Measurements from ENCODE around the gene IFNA13. TPM values are rescaled to one million over a fixed set of nuclear protein-coding genes. Genes with fewer than 3 reads are reported as not detected.

IFNA13 gene
- total RNA-seq, 2 experiments from 2014 or later: not detected

DNA sequence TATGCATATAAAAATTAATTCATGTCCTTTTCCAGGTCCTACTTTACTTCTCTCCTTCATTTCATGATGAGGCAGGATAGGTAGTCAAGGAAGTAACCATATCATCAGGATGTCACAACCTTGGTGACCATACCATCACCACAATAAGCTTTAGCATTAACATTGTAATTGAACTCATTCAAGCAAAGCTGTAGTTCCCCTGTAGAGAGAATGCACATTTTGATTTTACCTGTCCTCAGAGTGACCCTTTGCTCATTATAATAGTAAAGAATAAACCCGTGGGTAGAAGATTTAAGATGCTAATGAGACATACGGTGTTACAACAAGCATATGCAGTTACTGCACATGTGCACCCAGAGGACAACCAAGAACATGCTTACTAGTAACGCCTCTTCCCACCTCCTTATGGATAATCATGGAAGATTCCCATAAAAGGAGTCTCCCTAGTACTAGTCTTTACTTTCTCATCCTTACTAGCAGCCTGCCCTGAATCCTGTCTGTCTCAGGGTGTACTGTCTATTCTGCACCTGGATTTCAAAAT is 19.4 kb downstream of the IFNA13 start:
- H3K4me1 ChIP-seq (ENCODE audit: insufficient read depth, low read length, poor library complexity, severe bottlenecking): no peaks in the 10 kb centered on the region
- no peak for DNase-seq (ENCODE audit: low spot score)
- H3K4me3 ChIP-seq (ENCODE audit: low read depth, low read length, poor library complexity, severe bottlenecking): no peak overlapping the region
- ChIA-PET POLR2A (no interaction called here), CTCF (ENCODE audit: unreplicated experiment) (no interaction called here)
- TF ChIP-seq, protein P1, sequence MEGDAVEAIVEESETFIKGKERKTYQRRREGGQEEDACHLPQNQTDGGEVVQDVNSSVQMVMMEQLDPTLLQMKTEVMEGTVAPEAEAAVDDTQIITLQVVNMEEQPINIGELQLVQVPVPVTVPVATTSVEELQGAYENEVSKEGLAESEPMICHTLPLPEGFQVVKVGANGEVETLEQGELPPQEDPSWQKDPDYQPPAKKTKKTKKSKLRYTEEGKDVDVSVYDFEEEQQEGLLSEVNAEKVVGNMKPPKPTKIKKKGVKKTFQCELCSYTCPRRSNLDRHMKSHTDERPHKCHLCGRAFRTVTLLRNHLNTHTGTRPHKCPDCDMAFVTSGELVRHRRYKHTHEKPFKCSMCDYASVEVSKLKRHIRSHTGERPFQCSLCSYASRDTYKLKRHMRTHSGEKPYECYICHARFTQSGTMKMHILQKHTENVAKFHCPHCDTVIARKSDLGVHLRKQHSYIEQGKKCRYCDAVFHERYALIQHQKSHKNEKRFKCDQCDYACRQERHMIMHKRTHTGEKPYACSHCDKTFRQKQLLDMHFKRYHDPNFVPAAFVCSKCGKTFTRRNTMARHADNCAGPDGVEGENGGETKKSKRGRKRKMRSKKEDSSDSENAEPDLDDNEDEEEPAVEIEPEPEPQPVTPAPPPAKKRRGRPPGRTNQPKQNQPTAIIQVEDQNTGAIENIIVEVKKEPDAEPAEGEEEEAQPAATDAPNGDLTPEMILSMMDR (conservative IDR thresholded peaks at IDR 0.05; ENCODE audit: low read length): no peak
- TF ChIP-seq EZH2phosphoT487 (IDR thresholded peaks at IDR 0.05; ENCODE audit: borderline replicate concordance, low read depth, low read length): no peak
- no peaks in the 10 kb centered on the region for H4K20me1 ChIP-seq (ENCODE audit: insufficient read depth, low read length)
- no peaks in the 10 kb centered on the region for H3K36me3 ChIP-seq (ENCODE audit: insufficient read depth, low read length)
- no TSS peak for BruUV-seq (replicated peaks)
- H3K27ac ChIP-seq (ENCODE audit: low read depth, low read length, poor library complexity, severe bottlenecking): no peak overlapping the region
- intact Hi-C loops (cut with micrococcal nuclease; ENCODE audit: unreplicated experiment): no loop called here
- H3K9me2 ChIP-seq (ENCODE audit: insufficient read depth, low read length): no peaks in the 10 kb centered on the region
- no peaks in the 10 kb centered on the region for H3K79me2 ChIP-seq (ENCODE audit: insufficient read depth, low read depth, low read length)
- H3K9me3 ChIP-seq (ENCODE audit: low read length): peaks cover 7% of the 10 kb centered on the region; the same call in 1 of the 2 replicates
- no peak overlapping the region for H2AFZ ChIP-seq (ENCODE audit: low read length)
- no peak overlapping the region for H3K4me2 ChIP-seq (ENCODE audit: low read length)

DNA sequence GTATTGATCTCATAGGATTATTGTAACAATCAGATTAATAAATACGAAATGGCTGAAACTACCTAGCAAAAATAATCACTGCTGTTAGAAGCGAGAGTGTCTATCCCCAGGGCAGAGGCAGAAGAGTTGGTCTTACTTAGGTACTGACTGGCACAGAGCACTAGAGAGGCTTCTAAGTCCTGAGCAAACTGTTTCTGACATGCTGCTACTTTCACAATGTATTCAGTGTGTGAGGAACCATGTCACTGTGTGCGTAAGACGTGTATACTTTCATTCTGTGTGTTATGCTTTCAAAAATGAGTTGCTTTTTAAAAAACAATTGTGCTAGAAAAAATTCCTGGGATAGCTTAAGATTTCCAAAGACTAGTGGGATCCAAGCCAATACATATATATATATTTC is 27.1 kb downstream of the IFNA13 start:
- BruUV-seq (replicated peaks): no TSS peak
- no peak overlapping the region for H3K27ac ChIP-seq (ENCODE audit: low read depth, low read length, poor library complexity, severe bottlenecking)
- no peak overlapping the region for H3K4me2 ChIP-seq (ENCODE audit: low read length)
- no peak overlapping the region for H2AFZ ChIP-seq (ENCODE audit: low read length)
- POLR2A ChIA-PET: no interaction called here
- no peak for TF ChIP-seq EZH2phosphoT487 (IDR thresholded peaks at IDR 0.05; ENCODE audit: borderline replicate concordance, low read depth, low read length)
- TF ChIP-seq, protein P1 (conservative IDR thresholded peaks at IDR 0.05; ENCODE audit: low read length): no peak
- H3K9me3 ChIP-seq (ENCODE audit: low read length): peaks cover 6% of the 10 kb centered on the region; the same call in 1 of the 2 replicates
- intact Hi-C loops (cut with micrococcal nuclease; ENCODE audit: unreplicated experiment): no loop called here
- H3K79me2 ChIP-seq (ENCODE audit: insufficient read depth, low read depth, low read length): peaks cover 1% of the 10 kb centered on the region; the same call in 1 of the 2 replicates
- H3K4me3 ChIP-seq (ENCODE audit: low read depth, low read length, poor library complexity, severe bottlenecking): no peak overlapping the region
- no peaks in the 10 kb centered on the region for H3K9me2 ChIP-seq (ENCODE audit: insufficient read depth, low read length)
- CTCF ChIA-PET (ENCODE audit: unreplicated experiment): no interaction called here
- no peak for DNase-seq (ENCODE audit: low spot score)
- no peaks in the 10 kb centered on the region for H3K36me3 ChIP-seq (ENCODE audit: insufficient read depth, low read length)
- H3K4me1 ChIP-seq (ENCODE audit: insufficient read depth, low read length, poor library complexity, severe bottlenecking): peaks cover 5% of the 10 kb centered on the region
- H4K20me1 ChIP-seq (ENCODE audit: insufficient read depth, low read length): no peaks in the 10 kb centered on the region

DNA sequence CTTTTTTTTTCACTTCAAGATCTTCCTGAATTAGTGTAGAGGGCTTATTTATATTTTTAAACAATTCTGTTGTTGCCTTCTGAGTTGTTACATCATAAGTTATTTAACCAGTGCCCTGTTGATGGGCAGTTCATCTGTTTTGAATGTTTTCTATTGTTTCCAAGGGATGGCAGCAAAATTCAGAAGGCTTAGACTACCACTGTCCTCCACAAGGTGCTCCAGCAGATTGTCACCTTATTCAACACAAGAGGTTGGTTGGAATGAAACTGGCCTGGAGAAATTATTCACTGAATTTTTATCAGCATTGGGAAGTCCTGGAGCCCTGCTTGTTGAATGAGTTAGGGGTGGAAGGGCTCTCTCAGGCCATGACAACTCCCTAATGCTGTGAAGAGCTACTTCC is 31.4 kb downstream of the IFNA13 start:
- H3K4me3 ChIP-seq (ENCODE audit: low read depth, low read length, poor library complexity, severe bottlenecking): no peak overlapping the region
- no TSS peak for BruUV-seq (replicated peaks)
- H3K4me2 ChIP-seq (ENCODE audit: low read length): peak overlapping the region; percentile 93; the same call in 1 of the 2 replicates
- peaks cover 39% of the 10 kb centered on the region for H3K4me1 ChIP-seq (ENCODE audit: insufficient read depth, low read length, poor library complexity, severe bottlenecking)
- H3K27ac ChIP-seq (ENCODE audit: low read depth, low read length, poor library complexity, severe bottlenecking): no peak overlapping the region
- no peaks in the 10 kb centered on the region for H3K9me2 ChIP-seq (ENCODE audit: insufficient read depth, low read length)
- intact Hi-C loops (cut with micrococcal nuclease; ENCODE audit: unreplicated experiment): loop anchor here (5.0 to 10.0 kb wide), 3 partner anchors 654 to 908 kb away; partner anchors contain the start of genes CDKN2A, CDKN2B-AS1 and FOCAD
- peaks cover 41% of the 10 kb centered on the region for H3K79me2 ChIP-seq (ENCODE audit: insufficient read depth, low read depth, low read length)
- peak overlapping the region; percentile 99; the same call in 1 of the 2 replicates for H2AFZ ChIP-seq (ENCODE audit: low read length)
- TF ChIP-seq, protein P1 (conservative IDR thresholded peaks at IDR 0.05; ENCODE audit: low read length): peak; percentile 32; the same call in 1 of the 2 replicates
- TF ChIP-seq EZH2phosphoT487 (IDR thresholded peaks at IDR 0.05; ENCODE audit: borderline replicate concordance, low read depth, low read length): no peak
- CTCF ChIA-PET (ENCODE audit: unreplicated experiment): no interaction called here
- peak; percentile 21 for DNase-seq (ENCODE audit: low spot score)
- no peaks in the 10 kb centered on the region for H3K9me3 ChIP-seq (ENCODE audit: low read length)
- POLR2A ChIA-PET: interaction anchor here (0.7 kb wide), 1 partner anchor 466 kb away, joined by 4 read pairs; no protein-coding TSS in a partner anchor
- H4K20me1 ChIP-seq (ENCODE audit: insufficient read depth, low read length): peaks cover 20% of the 10 kb centered on the region; the same call in 1 of the 2 replicates
- H3K36me3 ChIP-seq (ENCODE audit: insufficient read depth, low read length): peaks cover 25% of the 10 kb centered on the region
